Left lung (tissue), 10 donors: ENCODE measurements around the gene ASCC1. TPM values are rescaled to one million over a fixed set of nuclear protein-coding genes. Genes with fewer than 3 reads are reported as not detected.
"Not testable (repeated sequence)": the region's sequence is repeated elsewhere in the genome, so short reads cannot be mapped to it uniquely, and the experiment has no call there.

Experiments
- ATAC-seq: fragments of 200-7000 bp; cut with Tn5 transposase; one replicate; pipeline ENCODE4 v1.9.1; 2020; ENCODE audit warnings: moderate library complexity
- DNase-seq, 4 donors: peaks; one replicate each; pipeline ENCODE4 v3.0.0-alpha.2; 2013 to 2020
- H3K27ac ChIP-seq, 2 donors: fragments of 200-600 bp; sonication (generic) in 1 of 2; one replicate each; pipeline versions ENCODE4 v1.5.0 to v1.8.0; 2020 to 2021
- H3K27me3 ChIP-seq, 2 donors: fragments of 200-600 bp; sonication (generic) in 1 of 2; one replicate each; pipeline versions ENCODE4 v1.5.0 to v1.8.0; 2020 to 2021
- H3K36me3 ChIP-seq, 2 donors: fragments of 200-600 bp; sonication (generic) in 1 of 2; one replicate each; pipeline versions ENCODE4 v1.5.0 to v1.8.0; 2020 to 2021
- H3K4me1 ChIP-seq, 2 donors: fragments of 200-600 bp; one replicate each; pipeline ENCODE4 v1.8.0; 2021
- H3K4me3 ChIP-seq, 2 donors: fragments of 200-600 bp; sonication (generic) in 1 of 2; one replicate each; pipeline versions ENCODE4 v1.5.0 to v1.8.0; 2020 to 2021; ENCODE audit warnings: mild to moderate bottlenecking in 1 of 2
- H3K9me3 ChIP-seq, 2 donors: fragments of 200-600 bp; sonication (generic) in 1 of 2; one replicate each; pipeline versions ENCODE4 v1.5.0 to v1.8.0; 2020 to 2021
- intact Hi-C, 2 donors: fragments of 100-400 bp; cut with DNase I; formaldehyde crosslinking; loops; one replicate each; pipeline versions ENCODE4 v1.11.2 to v1.14.2; 2022
- polyA plus RNA-seq, 6 donors: library from polyadenylated mRNA; unstranded; fragments of 120-200 nt; gene quantifications; one replicate each; pipeline ENCODE4 v1.2.1, GENCODE V29; 2013; ENCODE audit not compliant: insufficient read length in 6 of 6
- total RNA-seq, 2 donors: library from RNA; stranded (reverse); fragmentation: NEBNext Ultra II Directional; extraction: Animal tissue kit (Norgen Biotek cat#: 25700); gene quantifications; one replicate each; pipeline ENCODE4 v1.2.1, GENCODE V29; 2021
- TF ChIP-seq, protein P1 (sequence below), 2 donors: fragments of 200-600 bp; sonication (generic) in 1 of 2; IDR thresholded peaks; one replicate each; pipeline versions ENCODE4 v1.5.0 to v1.8.0; 2021; ENCODE audit warnings: antibody characterized with exemption in 2 of 2
- donor health status: DM: no; HTN: yes; CAD: no.
- donor health status: DM: no; HTN: no; CAD: no.

Gene ASCC1
- total and polyA plus RNA-seq, 8 donors, result 27.0 to 48.2 (median 37.4) TPM

GRCh38 chr10:72110673-72111401, 105.2 kb downstream of the ASCC1 start:
- intact Hi-C loops, result no loop called here
- Histone ChIP-seq H3K9me3 (no peaks in the 10 kb centered on the region), H3K27me3 (no peaks in the 10 kb centered on the region), H3K4me1 (no peaks in the 10 kb centered on the region), H3K4me3 (no peak overlapping the region), H3K27ac (no peak overlapping the region), H3K36me3 (no peaks in the 10 kb centered on the region)
- ATAC-seq (no peak), DNase-seq (no peak)
- TF ChIP-seq, protein P1, sequence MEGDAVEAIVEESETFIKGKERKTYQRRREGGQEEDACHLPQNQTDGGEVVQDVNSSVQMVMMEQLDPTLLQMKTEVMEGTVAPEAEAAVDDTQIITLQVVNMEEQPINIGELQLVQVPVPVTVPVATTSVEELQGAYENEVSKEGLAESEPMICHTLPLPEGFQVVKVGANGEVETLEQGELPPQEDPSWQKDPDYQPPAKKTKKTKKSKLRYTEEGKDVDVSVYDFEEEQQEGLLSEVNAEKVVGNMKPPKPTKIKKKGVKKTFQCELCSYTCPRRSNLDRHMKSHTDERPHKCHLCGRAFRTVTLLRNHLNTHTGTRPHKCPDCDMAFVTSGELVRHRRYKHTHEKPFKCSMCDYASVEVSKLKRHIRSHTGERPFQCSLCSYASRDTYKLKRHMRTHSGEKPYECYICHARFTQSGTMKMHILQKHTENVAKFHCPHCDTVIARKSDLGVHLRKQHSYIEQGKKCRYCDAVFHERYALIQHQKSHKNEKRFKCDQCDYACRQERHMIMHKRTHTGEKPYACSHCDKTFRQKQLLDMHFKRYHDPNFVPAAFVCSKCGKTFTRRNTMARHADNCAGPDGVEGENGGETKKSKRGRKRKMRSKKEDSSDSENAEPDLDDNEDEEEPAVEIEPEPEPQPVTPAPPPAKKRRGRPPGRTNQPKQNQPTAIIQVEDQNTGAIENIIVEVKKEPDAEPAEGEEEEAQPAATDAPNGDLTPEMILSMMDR (IDR thresholded peaks at IDR 0.05), result no peak

- DNase-seq (no peak), ATAC-seq (no peak)
- Histone ChIP-seq H3K4me1 (no peaks in the 10 kb centered on the region), H3K4me3 (no peak overlapping the region), H3K27me3 (no peaks in the 10 kb centered on the region), H3K27ac (peak overlapping the region in 1 of 2 donors; percentile 15), H3K9me3 (no peaks in the 10 kb centered on the region), H3K36me3 (no peaks in the 10 kb centered on the region)
- TF ChIP-seq, protein P1 (IDR thresholded peaks at IDR 0.05), result no peak
- intact Hi-C loops, result no loop called here
Observed at GRCh38 chr10:72109636-72110157, 106.4 kb downstream of the ASCC1 start.

DNA sequence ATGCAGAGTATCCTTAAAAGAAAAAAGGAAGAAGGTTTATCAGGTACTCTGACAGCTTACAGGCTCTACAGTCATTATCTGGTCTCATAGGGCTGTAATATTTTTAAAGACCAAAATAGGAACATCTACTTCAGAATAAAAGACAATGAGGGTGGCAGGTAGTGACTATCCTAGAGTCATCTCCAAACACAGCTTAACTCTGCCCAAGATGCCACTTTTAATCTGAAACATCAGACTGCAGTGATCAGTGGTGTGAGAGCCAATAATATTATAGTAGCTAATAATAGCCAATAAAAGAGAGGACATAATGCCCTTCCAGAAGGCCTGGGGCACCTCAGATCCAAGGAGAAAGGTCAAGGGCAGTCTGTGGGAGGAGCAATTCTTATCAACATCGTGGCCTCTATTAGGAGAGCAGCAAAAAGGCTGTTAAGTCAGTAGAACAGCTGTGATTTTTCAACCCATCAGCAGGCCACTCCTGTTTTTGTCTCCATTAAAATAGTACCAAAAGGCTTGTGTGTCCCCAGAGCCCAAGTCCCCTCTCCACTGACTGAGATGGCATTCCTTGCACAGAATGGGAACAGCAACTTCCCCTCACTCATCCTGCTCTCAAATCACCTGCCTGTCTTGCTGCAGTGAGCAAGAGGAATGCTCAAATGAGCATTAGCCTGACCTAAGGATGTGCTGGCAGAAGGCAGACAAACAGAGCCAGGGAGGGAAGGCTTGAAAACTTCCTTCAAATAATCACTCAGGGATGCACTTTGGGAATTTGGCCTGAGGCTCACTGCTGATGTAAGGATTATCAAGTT, 107.0 kb downstream of the ASCC1 start:
- H3K4me1 ChIP-seq, result no peaks in the 10 kb centered on the region
- no peak for ATAC-seq
- TF ChIP-seq, protein P1 (IDR thresholded peaks at IDR 0.05), result no peak
- H3K36me3 ChIP-seq, result no peaks in the 10 kb centered on the region
- H3K27ac ChIP-seq, result peak overlapping the region in 1 of 2 donors; percentile 15
- H3K27me3 ChIP-seq, result no peaks in the 10 kb centered on the region
- DNase-seq, result no peak
- intact Hi-C loops, result no loop called here
- no peaks in the 10 kb centered on the region for H3K9me3 ChIP-seq
- no peak overlapping the region for H3K4me3 ChIP-seq

DNA sequence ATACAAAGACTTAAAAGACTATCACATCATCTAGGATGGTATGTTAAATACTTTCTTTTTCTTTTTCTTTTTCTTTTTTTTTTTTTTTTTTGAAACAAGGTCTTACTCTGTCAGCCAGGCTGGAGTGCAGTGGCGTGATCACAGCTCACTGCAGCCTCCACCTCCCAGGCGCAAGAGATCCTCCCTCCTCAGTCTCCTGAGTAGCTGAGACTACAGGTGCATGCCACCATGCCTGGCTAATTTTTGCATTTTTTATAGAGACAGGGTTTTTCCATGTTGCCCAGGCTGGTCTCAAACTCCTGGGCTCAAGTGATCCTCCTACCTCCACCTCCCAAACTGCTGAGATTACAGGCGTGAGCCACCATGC, 108.1 kb downstream of the ASCC1 start:
- H3K27me3 ChIP-seq, DNase-seq, ATAC-seq, H3K4me1 ChIP-seq, H3K36me3 ChIP-seq, H3K9me3 ChIP-seq, H3K4me3 ChIP-seq, intact Hi-C loops: not testable (repeated sequence)
- H3K27ac ChIP-seq, result peak overlapping the region in 1 of 2 donors; percentile 49

GRCh38 chr10:72107325-72108003, 108.6 kb downstream of the ASCC1 start:
- no peak for DNase-seq
- TF ChIP-seq, protein P1 (IDR thresholded peaks at IDR 0.05), result no peak
- peak overlapping the region in 1 of 2 donors; percentile 49 for H3K27ac ChIP-seq
- intact Hi-C loops, result no loop called here
- H3K9me3 ChIP-seq, result no peaks in the 10 kb centered on the region
- H3K4me3 ChIP-seq, result no peak overlapping the region
- peak; percentile 90 for ATAC-seq
- no peaks in the 10 kb centered on the region for H3K36me3 ChIP-seq
- no peaks in the 10 kb centered on the region for H3K27me3 ChIP-seq
- H3K4me1 ChIP-seq, result no peaks in the 10 kb centered on the region
